K562 (cell line): ENCODE measurements around the gene HECW1.

Experiments used
- EP300 ChIP-seq: IDR thresholded peaks from 2 replicates; pipeline ENCODE4 v1.6.1; 2012; ENCODE audit warnings: low read length, improper control_type of control experiment
- POLR2A ChIP-seq: fragments of 450-650 bp; conservative IDR thresholded peaks from 2 replicates; pipeline ENCODE4 v1.6.1; 2016

DNA sequence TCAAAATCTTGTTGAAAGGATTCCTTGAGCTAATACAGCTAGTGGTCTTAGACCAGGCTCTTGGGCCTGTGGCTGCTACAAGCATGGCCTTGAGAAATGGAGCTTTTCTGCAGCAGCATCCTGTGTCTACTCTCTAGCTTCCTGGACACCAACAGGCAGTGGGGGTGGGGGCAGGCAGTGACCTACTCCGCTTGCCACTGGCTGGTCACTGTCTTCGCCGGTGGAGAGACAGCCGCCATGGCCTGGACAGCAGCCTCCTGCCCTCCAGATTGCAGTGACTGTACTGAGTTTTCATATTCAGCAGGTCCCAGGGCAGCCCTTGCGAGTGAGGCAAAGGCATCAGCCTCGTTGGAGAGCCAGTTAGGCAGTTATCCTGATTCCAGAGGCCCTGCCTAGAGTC, 204.6 kb downstream of the HECW1 start:
- no peak for TF ChIP-seq EP300
- TF ChIP-seq POLR2A: no peak
